ENCODE data around the gene TTC7B. TPM values are rescaled to one million over a fixed set of nuclear protein-coding genes. Genes with fewer than 3 reads are reported as not detected.

Gene TTC7B
- total and polyA plus RNA-seq, 9 donors, result 17.6 to 44.7 (median 38.0) TPM

GRCh38 chr14:90743826-90744225 is 72.4 kb downstream of the TTC7B start:
- peaks cover 10% of the 10 kb centered on the region for H3K36me3 ChIP-seq (ENCODE audit: control insufficient read depth, insufficient read depth, low read length)
- no peaks in the 10 kb centered on the region for H3K27me3 ChIP-seq (ENCODE audit: control insufficient read depth, insufficient read depth, low read length)
- H3K4me3 ChIP-seq (ENCODE audit: low read length), result no peak overlapping the region
- 73% methylated on average over 5 of the region's 10 CpGs for WGBS (ENCODE audit: insufficient coverage)
- DNase-seq, result no peak
- H3K9me3 ChIP-seq (replicated peaks; ENCODE audit: control insufficient read depth, low read depth, low read length), result peaks cover 5% of the 10 kb centered on the region
- H3K27ac ChIP-seq (ENCODE audit: low read length), result no peak overlapping the region
- H3K4me1 ChIP-seq (ENCODE audit: control insufficient read depth, insufficient read depth, low read length), result peaks cover 13% of the 10 kb centered on the region

DNA sequence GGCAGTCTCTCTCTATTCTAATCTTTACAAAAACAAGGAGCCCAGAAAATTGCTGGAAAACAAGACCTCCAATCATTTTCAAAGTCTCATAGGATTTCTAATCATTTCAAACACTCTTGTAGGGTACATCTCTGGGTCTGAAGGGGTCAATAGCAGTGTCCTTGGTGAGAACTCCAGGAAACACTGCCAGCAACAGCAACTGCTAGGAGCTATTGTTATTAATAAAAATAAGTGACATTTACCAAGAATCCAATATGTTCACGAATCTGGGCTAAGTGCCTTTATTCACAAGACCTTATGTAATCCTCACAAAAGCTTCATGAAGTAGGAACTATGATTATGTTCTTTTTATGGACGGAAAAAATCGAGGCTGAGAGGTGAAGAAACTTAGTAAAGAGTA is 72.8 kb downstream of the TTC7B start:
- H3K27me3 ChIP-seq (ENCODE audit: control insufficient read depth, insufficient read depth, low read length), result no peaks in the 10 kb centered on the region
- no peak overlapping the region for H3K27ac ChIP-seq (ENCODE audit: low read length)
- no CpG with 5 or more reads among the region's 3 CpGs for WGBS (ENCODE audit: insufficient coverage)
- H3K9me3 ChIP-seq (replicated peaks; ENCODE audit: control insufficient read depth, low read depth, low read length), result peaks cover 3% of the 10 kb centered on the region
- DNase-seq, result peak; percentile 86
- peaks cover 13% of the 10 kb centered on the region for H3K4me1 ChIP-seq (ENCODE audit: control insufficient read depth, insufficient read depth, low read length)
- H3K36me3 ChIP-seq (ENCODE audit: control insufficient read depth, insufficient read depth, low read length), result peaks cover 10% of the 10 kb centered on the region
- H3K4me3 ChIP-seq (ENCODE audit: low read length), result no peak overlapping the region

- DNase-seq, result peak; percentile 66
- no peak overlapping the region for H3K27ac ChIP-seq (ENCODE audit: low read length)
- H3K4me3 ChIP-seq (ENCODE audit: low read length), result no peak overlapping the region
- peaks cover 2% of the 10 kb centered on the region for H3K9me3 ChIP-seq (replicated peaks; ENCODE audit: control insufficient read depth, low read depth, low read length)
- peaks cover 13% of the 10 kb centered on the region for H3K4me1 ChIP-seq (ENCODE audit: control insufficient read depth, insufficient read depth, low read length)
- WGBS (ENCODE audit: insufficient coverage), result 50% methylated on average over 2 of the region's 6 CpGs
- no peaks in the 10 kb centered on the region for H3K27me3 ChIP-seq (ENCODE audit: control insufficient read depth, insufficient read depth, low read length)
- peaks cover 10% of the 10 kb centered on the region for H3K36me3 ChIP-seq (ENCODE audit: control insufficient read depth, insufficient read depth, low read length)
These were observed 73.5 kb downstream of the TTC7B start for GRCh38 chr14:90742729-90743128.

- Histone ChIP-seq H3K4me1 (ENCODE audit: control insufficient read depth, insufficient read depth, low read length) (peaks cover 13% of the 10 kb centered on the region), H3K27ac (ENCODE audit: low read length) (no peak overlapping the region), H3K36me3 (ENCODE audit: control insufficient read depth, insufficient read depth, low read length) (peaks cover 10% of the 10 kb centered on the region), H3K4me3 (ENCODE audit: low read length) (no peak overlapping the region), H3K9me3 (replicated peaks; ENCODE audit: control insufficient read depth, low read depth, low read length) (no peaks in the 10 kb centered on the region), H3K27me3 (ENCODE audit: control insufficient read depth, insufficient read depth, low read length) (no peaks in the 10 kb centered on the region)
- no peak for DNase-seq
- WGBS (ENCODE audit: insufficient coverage), result no CpG with 5 or more reads among the region's 2 CpGs
These were observed 74.0 kb downstream of the TTC7B start for GRCh38 chr14:90742252-90742651.

- no peak overlapping the region for H3K4me3 ChIP-seq (ENCODE audit: low read length)
- no peaks in the 10 kb centered on the region for H3K9me3 ChIP-seq (replicated peaks; ENCODE audit: control insufficient read depth, low read depth, low read length)
- no peaks in the 10 kb centered on the region for H3K27me3 ChIP-seq (ENCODE audit: control insufficient read depth, insufficient read depth, low read length)
- peaks cover 13% of the 10 kb centered on the region for H3K4me1 ChIP-seq (ENCODE audit: control insufficient read depth, insufficient read depth, low read length)
- no peak for DNase-seq
- H3K36me3 ChIP-seq (ENCODE audit: control insufficient read depth, insufficient read depth, low read length), result peaks cover 10% of the 10 kb centered on the region
- H3K27ac ChIP-seq (ENCODE audit: low read length), result no peak overlapping the region
- 100% methylated on average over 1 of the region's 2 CpGs for WGBS (ENCODE audit: insufficient coverage)
These were observed 74.6 kb downstream of the TTC7B start for GRCh38 chr14:90741682-90741946.

DNA sequence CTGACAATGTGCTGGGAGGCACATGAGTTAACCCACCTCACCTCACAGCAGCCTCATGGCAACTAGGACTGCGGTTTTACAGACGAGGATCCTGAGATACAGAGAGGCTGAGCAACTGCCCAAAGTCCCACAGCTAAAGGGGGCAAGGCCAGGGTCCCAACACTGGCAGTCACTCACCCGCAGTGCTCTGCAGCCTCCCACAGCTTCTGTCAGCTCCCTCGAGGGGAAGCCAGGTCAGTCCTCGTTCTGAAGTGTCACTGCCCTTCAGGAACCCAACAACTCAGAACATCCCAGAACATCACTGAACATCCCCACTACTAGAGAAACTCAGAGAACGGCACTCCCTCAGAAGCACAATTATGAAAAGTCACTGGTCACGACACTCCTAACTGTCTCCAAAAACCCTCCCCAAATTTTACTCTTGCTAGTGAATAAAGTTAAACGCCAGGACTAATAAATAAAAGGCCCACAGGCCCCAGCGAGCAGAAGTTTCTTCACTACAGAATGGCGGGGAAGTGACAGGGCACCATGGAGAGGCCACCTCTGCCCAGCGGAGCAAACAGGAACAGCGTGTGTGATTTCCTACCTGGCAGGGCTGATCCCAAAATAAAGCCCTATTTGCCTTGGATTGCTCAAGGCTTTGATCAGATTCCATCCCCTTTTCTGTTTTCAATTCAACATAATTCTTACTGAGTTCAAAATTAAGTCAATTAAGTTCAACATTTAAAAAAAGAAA is 75.1 kb downstream of the TTC7B start:
- no peaks in the 10 kb centered on the region for H3K27me3 ChIP-seq (ENCODE audit: control insufficient read depth, insufficient read depth, low read length)
- no peak for DNase-seq
- no peak overlapping the region for H3K27ac ChIP-seq (ENCODE audit: low read length)
- peaks cover 13% of the 10 kb centered on the region for H3K4me1 ChIP-seq (ENCODE audit: control insufficient read depth, insufficient read depth, low read length)
- no peak overlapping the region for H3K4me3 ChIP-seq (ENCODE audit: low read length)
- peaks cover 10% of the 10 kb centered on the region for H3K36me3 ChIP-seq (ENCODE audit: control insufficient read depth, insufficient read depth, low read length)
- H3K9me3 ChIP-seq (replicated peaks; ENCODE audit: control insufficient read depth, low read depth, low read length), result no peaks in the 10 kb centered on the region
- 92% methylated on average over 10 of the region's 12 CpGs for WGBS (ENCODE audit: insufficient coverage)

DNA sequence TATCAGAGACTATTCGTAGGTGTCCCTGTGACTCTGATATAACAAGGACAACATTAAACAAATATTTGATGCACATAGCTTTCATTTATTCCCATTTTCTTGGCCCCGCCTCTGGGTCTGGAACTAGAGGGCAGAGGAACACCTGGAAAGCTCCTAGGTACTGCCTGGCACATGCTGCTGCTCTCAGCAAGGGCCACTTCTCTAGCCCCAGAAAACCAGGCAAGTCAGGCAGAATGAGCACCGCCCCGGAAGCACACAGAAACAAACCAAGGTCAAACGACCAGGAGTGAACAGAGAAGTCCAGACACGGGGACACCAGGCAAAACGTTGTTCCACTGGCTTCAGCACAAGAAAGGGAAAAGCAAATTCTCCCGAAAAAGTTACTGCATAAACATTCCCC is 76.1 kb downstream of the TTC7B start:
- WGBS (ENCODE audit: insufficient coverage), result 83% methylated on average over 2 of the region's 8 CpGs
- Histone ChIP-seq H3K27me3 (ENCODE audit: control insufficient read depth, insufficient read depth, low read length) (no peaks in the 10 kb centered on the region), H3K9me3 (replicated peaks; ENCODE audit: control insufficient read depth, low read depth, low read length) (no peaks in the 10 kb centered on the region), H3K36me3 (ENCODE audit: control insufficient read depth, insufficient read depth, low read length) (peaks cover 10% of the 10 kb centered on the region), H3K4me3 (ENCODE audit: low read length) (no peak overlapping the region), H3K27ac (ENCODE audit: low read length) (peak overlapping the region; percentile 71), H3K4me1 (ENCODE audit: control insufficient read depth, insufficient read depth, low read length) (peaks cover 13% of the 10 kb centered on the region)
- DNase-seq, result no peak

GRCh38 chr14:90739318-90740068 is 76.7 kb downstream of the TTC7B start:
- WGBS (ENCODE audit: insufficient coverage), result no CpG with 5 or more reads among the region's 6 CpGs
- Histone ChIP-seq H3K36me3 (ENCODE audit: control insufficient read depth, insufficient read depth, low read length) (peaks cover 9% of the 10 kb centered on the region), H3K4me1 (ENCODE audit: control insufficient read depth, insufficient read depth, low read length) (peaks cover 13% of the 10 kb centered on the region), H3K4me3 (ENCODE audit: low read length) (no peak overlapping the region), H3K27ac (ENCODE audit: low read length) (peak overlapping the region; percentile 71), H3K27me3 (ENCODE audit: control insufficient read depth, insufficient read depth, low read length) (no peaks in the 10 kb centered on the region), H3K9me3 (replicated peaks; ENCODE audit: control insufficient read depth, low read depth, low read length) (no peaks in the 10 kb centered on the region)
- peak; percentile 84 for DNase-seq

- Histone ChIP-seq H3K9me3 (replicated peaks; ENCODE audit: control insufficient read depth, low read depth, low read length) (no peaks in the 10 kb centered on the region), H3K4me1 (ENCODE audit: control insufficient read depth, insufficient read depth, low read length) (peaks cover 8% of the 10 kb centered on the region), H3K27ac (ENCODE audit: low read length) (no peak overlapping the region), H3K27me3 (ENCODE audit: control insufficient read depth, insufficient read depth, low read length) (no peaks in the 10 kb centered on the region), H3K4me3 (ENCODE audit: low read length) (no peak overlapping the region), H3K36me3 (ENCODE audit: control insufficient read depth, insufficient read depth, low read length) (peaks cover 4% of the 10 kb centered on the region)
- DNase-seq, result peak; percentile 23
- 92% methylated on average over 3 of the region's 16 CpGs for WGBS (ENCODE audit: insufficient coverage)
These were observed 83.0 kb downstream of the TTC7B start for GRCh38 chr14:90733139-90733808.

DNA sequence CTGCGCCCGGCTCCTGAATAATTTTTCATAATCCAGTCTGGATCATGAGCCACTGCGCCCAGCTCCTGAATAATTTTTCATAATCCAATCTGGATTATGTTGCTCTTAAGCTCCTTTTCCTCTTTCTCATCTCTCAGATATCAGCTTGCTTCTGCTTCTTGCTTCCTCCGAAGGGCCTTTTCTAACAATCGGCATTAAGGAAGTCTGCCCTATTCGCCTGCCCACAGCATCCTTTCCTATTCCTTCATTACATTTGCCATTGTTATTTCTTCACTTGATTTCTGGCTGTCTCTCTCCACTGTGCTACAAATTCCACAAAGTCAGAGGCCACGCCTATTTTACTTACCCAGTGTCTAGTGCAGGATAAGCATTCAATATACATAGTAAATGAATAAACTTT is 83.5 kb downstream of the TTC7B start:
- Histone ChIP-seq H3K4me3 (ENCODE audit: low read length) (no peak overlapping the region), H3K4me1 (ENCODE audit: control insufficient read depth, insufficient read depth, low read length) (peaks cover 8% of the 10 kb centered on the region), H3K9me3 (replicated peaks; ENCODE audit: control insufficient read depth, low read depth, low read length) (no peaks in the 10 kb centered on the region), H3K27me3 (ENCODE audit: control insufficient read depth, insufficient read depth, low read length) (no peaks in the 10 kb centered on the region), H3K36me3 (ENCODE audit: control insufficient read depth, insufficient read depth, low read length) (peaks cover 6% of the 10 kb centered on the region), H3K27ac (ENCODE audit: low read length) (no peak overlapping the region)
- no peak for DNase-seq
- 93% methylated on average over 6 of the region's 7 CpGs for WGBS (ENCODE audit: insufficient coverage)
